Measurements from ENCODE around the gene ULK4.

The ULK4 gene

GRCh38 chr3:41579861-41580260 lies 382.0 kb downstream of the ULK4 start:
- Histone ChIP-seq H4K20me1 (ENCODE audit: low read depth, low read length) (no peaks in the 10 kb centered on the region), H3K9me2 (replicated peaks; ENCODE audit: insufficient read depth, low read length) (no peaks in the 10 kb centered on the region), H3K27me3 (ENCODE audit: low read length) (no peaks in the 10 kb centered on the region), H3F3A (ENCODE audit: insufficient read depth) (no peaks in the 10 kb centered on the region), H3K9ac (ENCODE audit: low read length) (no peak overlapping the region), H3K79me2 (ENCODE audit: insufficient read depth, low read length) (no peaks in the 10 kb centered on the region), H3K27ac (ENCODE audit: low read depth, low read length) (no peak overlapping the region), H3K36me3 (ENCODE audit: low read length) (no peaks in the 10 kb centered on the region), H3K9me3 (ENCODE audit: insufficient read depth, low read length) (no peaks in the 10 kb centered on the region), H3K4me3 (ENCODE audit: insufficient read depth, low read length, poor library complexity, severe bottlenecking) (no peak overlapping the region), H3K4me2 (ENCODE audit: low read depth, low read length, poor library complexity, severe bottlenecking) (no peak overlapping the region), H2AFZ (ENCODE audit: low read depth, low read length, severe bottlenecking) (no peak overlapping the region)
- TF ChIP-seq CTCF (IDR thresholded peaks at IDR 0.05; ENCODE audit: insufficient read depth, low read length, poor library complexity, severe bottlenecking) (no peak), EZH2phosphoT487 (conservative IDR thresholded peaks at IDR 0.05; ENCODE audit: low read length) (no peak)

DNA sequence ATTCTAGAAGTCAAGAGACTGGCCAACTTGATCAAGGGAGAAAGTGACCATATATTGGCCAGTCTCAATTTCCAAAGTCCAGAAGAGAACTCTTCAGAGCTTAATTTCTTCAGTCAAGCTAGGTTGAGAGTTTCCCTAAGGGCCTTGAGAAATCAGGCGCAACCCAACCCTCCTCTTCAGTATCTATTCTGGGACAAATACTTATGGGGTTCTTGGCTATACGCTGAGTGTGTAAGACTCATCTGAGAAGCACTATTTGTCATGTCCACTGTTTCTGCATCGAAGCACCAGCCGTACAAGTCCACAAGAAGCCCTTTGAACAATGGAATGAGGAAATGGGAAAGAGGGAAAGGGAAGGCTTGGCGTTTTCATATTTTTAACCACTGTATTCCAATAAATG lies 383.1 kb downstream of the ULK4 start:
- Histone ChIP-seq H3K36me3 (ENCODE audit: low read length) (no peaks in the 10 kb centered on the region), H3K9me2 (replicated peaks; ENCODE audit: insufficient read depth, low read length) (no peaks in the 10 kb centered on the region), H3K9ac (ENCODE audit: low read length) (no peak overlapping the region), H3K79me2 (ENCODE audit: insufficient read depth, low read length) (no peaks in the 10 kb centered on the region), H3K9me3 (ENCODE audit: insufficient read depth, low read length) (no peaks in the 10 kb centered on the region), H3K27ac (ENCODE audit: low read depth, low read length) (no peak overlapping the region), H2AFZ (ENCODE audit: low read depth, low read length, severe bottlenecking) (no peak overlapping the region), H3K27me3 (ENCODE audit: low read length) (no peaks in the 10 kb centered on the region), H4K20me1 (ENCODE audit: low read depth, low read length) (no peaks in the 10 kb centered on the region), H3K4me2 (ENCODE audit: low read depth, low read length, poor library complexity, severe bottlenecking) (no peak overlapping the region), H3F3A (ENCODE audit: insufficient read depth) (no peaks in the 10 kb centered on the region), H3K4me3 (ENCODE audit: insufficient read depth, low read length, poor library complexity, severe bottlenecking) (no peak overlapping the region)
- TF ChIP-seq CTCF (IDR thresholded peaks at IDR 0.05; ENCODE audit: insufficient read depth, low read length, poor library complexity, severe bottlenecking): no peak
- no peak for TF ChIP-seq EZH2phosphoT487 (conservative IDR thresholded peaks at IDR 0.05; ENCODE audit: low read length)

DNA sequence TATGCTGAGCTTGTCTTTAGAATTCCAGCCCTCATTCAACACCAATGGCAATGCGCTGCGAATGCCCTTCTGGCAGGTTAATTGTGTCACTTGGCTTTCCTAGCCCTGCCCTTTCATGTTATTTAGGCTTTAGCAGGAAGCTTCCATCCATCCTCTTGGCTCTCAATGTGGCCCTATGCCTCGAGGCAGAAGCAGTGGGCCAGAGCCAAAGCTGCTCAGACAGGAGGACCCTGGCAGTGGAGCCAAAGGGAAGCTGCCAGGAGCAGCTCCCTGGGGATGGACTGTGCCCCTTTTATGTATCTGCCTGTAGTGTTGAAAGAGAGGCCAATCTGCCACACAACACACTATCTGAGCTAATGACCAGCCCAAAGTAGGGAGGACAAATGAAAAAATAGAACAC lies 386.2 kb downstream of the ULK4 start:
- no peaks in the 10 kb centered on the region for H3K79me2 ChIP-seq (ENCODE audit: insufficient read depth, low read length)
- no peak overlapping the region for H3K4me2 ChIP-seq (ENCODE audit: low read depth, low read length, poor library complexity, severe bottlenecking)
- no peak overlapping the region for H3K27ac ChIP-seq (ENCODE audit: low read depth, low read length)
- no peak for TF ChIP-seq EZH2phosphoT487 (conservative IDR thresholded peaks at IDR 0.05; ENCODE audit: low read length)
- no peak for TF ChIP-seq CTCF (IDR thresholded peaks at IDR 0.05; ENCODE audit: insufficient read depth, low read length, poor library complexity, severe bottlenecking)
- no peaks in the 10 kb centered on the region for H3F3A ChIP-seq (ENCODE audit: insufficient read depth)
- no peaks in the 10 kb centered on the region for H3K36me3 ChIP-seq (ENCODE audit: low read length)
- no peaks in the 10 kb centered on the region for H3K27me3 ChIP-seq (ENCODE audit: low read length)
- no peak overlapping the region for H3K4me3 ChIP-seq (ENCODE audit: insufficient read depth, low read length, poor library complexity, severe bottlenecking)
- no peak overlapping the region for H3K9ac ChIP-seq (ENCODE audit: low read length)
- no peak overlapping the region for H2AFZ ChIP-seq (ENCODE audit: low read depth, low read length, severe bottlenecking)
- H3K9me3 ChIP-seq (ENCODE audit: insufficient read depth, low read length): no peaks in the 10 kb centered on the region
- no peaks in the 10 kb centered on the region for H4K20me1 ChIP-seq (ENCODE audit: low read depth, low read length)
- no peaks in the 10 kb centered on the region for H3K9me2 ChIP-seq (replicated peaks; ENCODE audit: insufficient read depth, low read length)

- Histone ChIP-seq H3K27ac (ENCODE audit: low read depth, low read length) (no peak overlapping the region), H4K20me1 (ENCODE audit: low read depth, low read length) (no peaks in the 10 kb centered on the region), H3K36me3 (ENCODE audit: low read length) (no peaks in the 10 kb centered on the region), H3K79me2 (ENCODE audit: insufficient read depth, low read length) (no peaks in the 10 kb centered on the region), H3K9me3 (ENCODE audit: insufficient read depth, low read length) (no peaks in the 10 kb centered on the region), H3K9me2 (replicated peaks; ENCODE audit: insufficient read depth, low read length) (no peaks in the 10 kb centered on the region), H3K4me2 (ENCODE audit: low read depth, low read length, poor library complexity, severe bottlenecking) (no peak overlapping the region), H3K4me3 (ENCODE audit: insufficient read depth, low read length, poor library complexity, severe bottlenecking) (no peak overlapping the region), H3K9ac (ENCODE audit: low read length) (no peak overlapping the region), H3K27me3 (ENCODE audit: low read length) (no peaks in the 10 kb centered on the region), H2AFZ (ENCODE audit: low read depth, low read length, severe bottlenecking) (no peak overlapping the region), H3F3A (ENCODE audit: insufficient read depth) (no peaks in the 10 kb centered on the region)
- no peak for TF ChIP-seq EZH2phosphoT487 (conservative IDR thresholded peaks at IDR 0.05; ENCODE audit: low read length)
- no peak for TF ChIP-seq CTCF (IDR thresholded peaks at IDR 0.05; ENCODE audit: insufficient read depth, low read length, poor library complexity, severe bottlenecking)
Measured at GRCh38 chr3:41574900-41575299, 387.0 kb downstream of the ULK4 start.

Measured in SU-DHL-6 (cell line).